GM23248 (cell line): ENCODE data around the gene TRIM28.

ENCODE experiments used
- EZH2 ChIP-seq: fragments of 200-600 bp; sonication (generic); IDR thresholded peaks from 2 replicates; pipeline ENCODE4 v1.6.1; 2018; ENCODE audit warnings: antibody characterized with exemption, mild to moderate bottlenecking; ENCODE audit not compliant: insufficient read depth, poor library complexity, severe bottlenecking
- EZH2phosphoT487 ChIP-seq: fragments of 200-600 bp; sonication (generic); IDR thresholded peaks from 2 replicates; pipeline ENCODE4 v1.6.1; 2018; ENCODE audit warnings: antibody characterized with exemption, moderate library complexity, mild to moderate bottlenecking, low read depth; ENCODE audit not compliant: insufficient read depth

- TF ChIP-seq EZH2 (no peak), EZH2phosphoT487 (no peak)
Measured at GRCh38 chr19:58521651-58522050, 22.2 kb upstream of the TRIM28 start.
